ENCODE measurements around the gene ERMARD.

ERMARD gene

DNA sequence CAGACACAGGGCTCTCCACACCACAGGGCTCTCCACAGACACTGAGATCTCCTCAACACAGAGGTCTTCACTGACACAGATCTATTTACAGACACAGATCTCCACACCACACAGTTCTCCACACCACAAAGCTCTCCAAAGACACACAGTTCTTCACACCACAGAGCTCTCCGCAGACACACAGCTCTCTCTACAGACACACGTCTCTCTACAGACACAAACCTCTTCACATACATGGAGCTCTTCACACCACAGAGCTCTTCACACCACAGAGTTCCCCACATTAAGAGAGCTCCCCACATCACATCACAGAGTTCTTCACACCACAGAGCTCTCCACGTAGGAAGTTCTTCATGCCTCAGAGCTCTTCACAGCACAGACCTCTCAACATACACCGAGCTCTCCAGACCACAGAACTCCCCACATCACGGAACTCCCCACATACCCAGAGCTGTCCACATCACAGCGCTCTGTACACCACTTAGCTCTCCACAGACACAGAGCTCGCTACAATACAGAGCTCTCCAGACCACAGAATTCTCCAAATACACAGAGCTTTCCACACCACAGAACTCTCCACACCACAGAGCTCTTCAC is 53.9 kb downstream of the ERMARD start:
- H3K4me3 ChIP-seq (ENCODE audit: low read length) = no peak overlapping the region
- no peak for DNase-seq (ENCODE audit: low read depth)
- TF ChIP-seq, protein P1, sequence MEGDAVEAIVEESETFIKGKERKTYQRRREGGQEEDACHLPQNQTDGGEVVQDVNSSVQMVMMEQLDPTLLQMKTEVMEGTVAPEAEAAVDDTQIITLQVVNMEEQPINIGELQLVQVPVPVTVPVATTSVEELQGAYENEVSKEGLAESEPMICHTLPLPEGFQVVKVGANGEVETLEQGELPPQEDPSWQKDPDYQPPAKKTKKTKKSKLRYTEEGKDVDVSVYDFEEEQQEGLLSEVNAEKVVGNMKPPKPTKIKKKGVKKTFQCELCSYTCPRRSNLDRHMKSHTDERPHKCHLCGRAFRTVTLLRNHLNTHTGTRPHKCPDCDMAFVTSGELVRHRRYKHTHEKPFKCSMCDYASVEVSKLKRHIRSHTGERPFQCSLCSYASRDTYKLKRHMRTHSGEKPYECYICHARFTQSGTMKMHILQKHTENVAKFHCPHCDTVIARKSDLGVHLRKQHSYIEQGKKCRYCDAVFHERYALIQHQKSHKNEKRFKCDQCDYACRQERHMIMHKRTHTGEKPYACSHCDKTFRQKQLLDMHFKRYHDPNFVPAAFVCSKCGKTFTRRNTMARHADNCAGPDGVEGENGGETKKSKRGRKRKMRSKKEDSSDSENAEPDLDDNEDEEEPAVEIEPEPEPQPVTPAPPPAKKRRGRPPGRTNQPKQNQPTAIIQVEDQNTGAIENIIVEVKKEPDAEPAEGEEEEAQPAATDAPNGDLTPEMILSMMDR (IDR thresholded peaks at IDR 0.05; ENCODE audit: insufficient read depth, low read depth, low read length, missing control alignments) = no peak

DNA sequence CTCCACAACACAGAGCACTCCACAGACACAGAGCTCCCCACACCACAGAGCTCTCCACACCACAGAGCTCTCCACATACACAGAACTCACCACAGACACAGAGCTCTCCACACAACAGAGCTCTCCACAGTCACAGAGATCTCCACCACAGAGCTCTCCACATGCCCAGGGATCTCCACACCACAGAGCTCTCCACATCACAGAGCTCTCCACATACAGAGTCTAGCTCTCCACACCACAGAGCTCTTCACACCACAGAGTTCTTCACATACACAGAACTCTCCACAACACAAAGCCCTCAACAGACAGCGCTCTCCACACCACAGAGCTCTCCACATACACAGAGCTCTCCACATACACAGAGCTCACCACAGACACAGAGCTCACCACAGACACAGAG is 55.3 kb downstream of the ERMARD start:
- no peak overlapping the region for H3K4me3 ChIP-seq (ENCODE audit: low read length)
- TF ChIP-seq, protein P1 (IDR thresholded peaks at IDR 0.05; ENCODE audit: insufficient read depth, low read depth, low read length, missing control alignments) = no peak
- no peak for DNase-seq (ENCODE audit: low read depth)

DNA sequence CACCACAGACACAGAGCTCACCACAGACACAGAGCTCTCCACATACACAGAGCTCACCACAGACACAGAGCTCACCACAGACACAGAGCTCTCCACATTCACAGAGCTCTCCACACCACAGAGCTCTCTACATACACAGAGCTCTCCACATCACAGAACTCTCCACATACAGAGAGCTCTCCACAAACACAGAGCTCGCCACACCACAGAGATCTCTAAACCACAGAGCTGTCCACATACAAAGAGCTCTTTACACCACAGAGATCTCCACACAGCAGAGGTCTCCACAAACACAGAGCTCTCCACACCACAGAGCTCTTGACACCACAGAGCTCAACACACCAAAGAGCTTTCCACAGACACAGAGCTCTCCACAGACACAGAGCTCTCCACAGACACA is 55.8 kb downstream of the ERMARD start:
- DNase-seq (ENCODE audit: low read depth) = no peak
- TF ChIP-seq, protein P1 (IDR thresholded peaks at IDR 0.05; ENCODE audit: insufficient read depth, low read depth, low read length, missing control alignments) = no peak

DNA sequence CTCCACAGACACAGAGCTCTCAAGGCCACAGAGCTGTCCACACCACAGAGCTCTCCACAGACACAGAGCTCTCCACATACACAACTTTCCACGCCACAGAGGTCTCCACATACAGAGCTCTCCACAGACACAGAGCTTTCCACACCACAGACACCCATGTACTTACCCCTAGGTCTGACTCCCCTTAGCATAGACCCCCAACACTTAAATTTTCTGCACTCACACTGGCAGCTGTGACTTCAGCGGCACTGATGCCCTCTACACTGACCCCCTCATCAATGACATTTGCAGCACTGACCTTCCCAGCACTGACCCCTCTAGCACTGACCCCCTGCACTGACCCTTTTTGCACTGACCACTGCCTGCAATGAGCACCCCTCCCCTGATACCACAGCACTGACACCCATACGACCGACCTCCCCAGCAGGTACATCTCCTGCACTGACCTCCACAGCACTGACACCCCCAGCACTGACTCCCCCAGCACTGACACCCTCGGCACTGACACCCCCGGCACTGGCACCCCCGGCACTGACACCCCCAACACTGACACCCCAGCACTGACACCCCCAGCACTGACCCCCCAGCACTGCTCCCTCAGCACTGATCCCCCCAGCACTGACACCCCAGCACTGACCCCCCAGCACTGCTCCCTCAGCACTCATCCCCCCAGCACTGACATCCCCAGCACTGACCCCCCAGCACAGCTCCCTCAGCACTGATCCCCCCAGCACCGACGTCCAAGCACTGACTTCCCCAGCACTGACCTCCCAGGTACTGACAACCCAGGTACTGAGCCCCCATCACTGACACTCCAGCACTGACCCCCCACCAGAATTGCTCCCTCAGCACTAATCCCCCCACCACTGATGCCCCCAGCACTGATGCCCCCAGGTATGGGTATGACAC is 56.5 kb downstream of the ERMARD start:
- TF ChIP-seq, protein P1 (IDR thresholded peaks at IDR 0.05; ENCODE audit: insufficient read depth, low read depth, low read length, missing control alignments) = no peak
- DNase-seq (ENCODE audit: low read depth) = no peak
- no peak overlapping the region for H3K4me3 ChIP-seq (ENCODE audit: low read length)

More for the DNA sequence above, 55.8 kb downstream of the ERMARD start:
- H3K4me3 ChIP-seq (ENCODE audit: low read length) = no peak overlapping the region

DNA sequence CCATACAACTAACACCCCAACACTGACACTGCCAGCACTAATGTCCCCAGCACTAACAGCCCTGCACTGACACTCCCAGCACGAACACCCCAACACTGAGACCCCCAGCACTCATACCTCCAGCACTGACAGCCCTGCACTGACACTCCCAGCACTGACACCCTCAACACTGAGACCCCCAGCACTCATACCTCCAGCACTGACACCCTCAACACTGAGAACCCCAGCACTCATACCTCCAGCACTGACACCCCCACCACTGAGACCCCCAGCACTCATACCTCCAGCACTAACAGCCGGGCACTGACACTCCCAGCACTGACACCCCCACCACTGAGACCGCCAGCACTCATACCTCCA is 57.2 kb downstream of the ERMARD start:
- DNase-seq (ENCODE audit: low read depth) = no peak
- H3K4me3 ChIP-seq (ENCODE audit: low read length) = no peak overlapping the region
- TF ChIP-seq, protein P1 (IDR thresholded peaks at IDR 0.05; ENCODE audit: insufficient read depth, low read depth, low read length, missing control alignments) = no peak

DNA sequence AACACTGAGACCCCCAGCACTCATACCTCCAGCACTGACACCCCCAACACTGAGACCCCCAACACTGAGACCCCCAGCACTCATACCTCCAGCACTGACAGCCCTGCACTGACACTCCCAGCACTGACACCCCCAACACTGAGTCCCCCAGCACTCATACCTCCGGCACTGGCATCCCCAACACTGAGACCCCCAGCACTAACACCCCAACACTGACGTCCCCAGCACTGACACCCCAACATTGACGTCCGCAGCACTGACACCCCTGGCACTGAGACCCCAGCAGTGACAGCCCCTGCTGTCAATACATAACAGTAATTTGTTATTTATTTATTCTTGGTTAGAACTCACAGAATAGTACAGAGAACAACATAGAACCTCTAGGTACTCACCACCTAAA is 58.0 kb downstream of the ERMARD start:
- no peak overlapping the region for H3K4me3 ChIP-seq (ENCODE audit: low read length)
- TF ChIP-seq, protein P1 (IDR thresholded peaks at IDR 0.05; ENCODE audit: insufficient read depth, low read depth, low read length, missing control alignments) = no peak
- DNase-seq (ENCODE audit: low read depth) = no peak
